GM12873 (cell line): ENCODE results near the gene SMIM35.

ENCODE experiments used
- CTCF ChIP-seq: IDR thresholded peaks from 2 replicates; pipeline ENCODE4 v1.5.1; 2012; ENCODE audit warnings: low read depth, mild to moderate bottlenecking, moderate library complexity, low read length, control low read depth; ENCODE audit not compliant: insufficient read depth; ENCODE audit errors: missing control alignments

The SMIM35 gene

GRCh38 chr11:118115048-118115447, 28.3 kb upstream of the SMIM35 start:
- TF ChIP-seq CTCF = no peak

- TF ChIP-seq CTCF = no peak
Observed at GRCh38 chr11:118114266-118114665, 27.5 kb upstream of the SMIM35 start.

- no peak for TF ChIP-seq CTCF
Observed at GRCh38 chr11:118112711-118113430, 26.1 kb upstream of the SMIM35 start.

- no peak for TF ChIP-seq CTCF
Observed at GRCh38 chr11:118111744-118112035, 24.9 kb upstream of the SMIM35 start.

- TF ChIP-seq CTCF = no peak
Observed at GRCh38 chr11:118111019-118111743, 24.4 kb upstream of the SMIM35 start.

- TF ChIP-seq CTCF = no peak
Observed at GRCh38 chr11:118109231-118109630, 22.5 kb upstream of the SMIM35 start.

- no peak for TF ChIP-seq CTCF
Observed at GRCh38 chr11:118108513-118108912, 21.8 kb upstream of the SMIM35 start.
